Endothelial cell (in vitro differentiated cells): Measurements from ENCODE around the gene SGO2. TPM values are rescaled to one million over a fixed set of nuclear protein-coding genes. Genes with fewer than 3 reads are reported as not detected.

Source experiments
- DNase-seq: peaks from one replicate; pipeline ENCODE4 v3.0.0; 2021; ENCODE audit warnings: low spot score
- H3K27ac Mint-ChIP-seq: one replicate; pipeline ENCODE4 v1.8.0; 2021; ENCODE audit warnings: mixed read lengths, inconsistent platforms; ENCODE audit not compliant: unreplicated experiment
- H3K27me3 Mint-ChIP-seq: one replicate; pipeline ENCODE4 v1.8.0; 2021; ENCODE audit warnings: mild to moderate bottlenecking, moderate library complexity, mixed read lengths, inconsistent platforms; ENCODE audit not compliant: unreplicated experiment
- H3K36me3 Mint-ChIP-seq: one replicate; pipeline ENCODE4 v1.8.0; 2021; ENCODE audit warnings: mild to moderate bottlenecking, low read depth, mixed read lengths, inconsistent platforms; ENCODE audit not compliant: unreplicated experiment
- H3K4me1 Mint-ChIP-seq: one replicate; pipeline ENCODE4 v1.8.0; 2021; ENCODE audit warnings: mild to moderate bottlenecking, mixed read lengths, inconsistent platforms; ENCODE audit not compliant: unreplicated experiment
- H3K4me3 Mint-ChIP-seq: one replicate; pipeline ENCODE4 v1.8.0; 2021; ENCODE audit warnings: mild to moderate bottlenecking, mixed read lengths, inconsistent platforms; ENCODE audit not compliant: unreplicated experiment
- H3K9me3 Mint-ChIP-seq: one replicate; pipeline ENCODE4 v1.8.0; 2021; ENCODE audit warnings: mixed read lengths, inconsistent platforms; ENCODE audit not compliant: unreplicated experiment
- total RNA-seq: library from RNA; stranded (reverse); fragmentation: NEBNext Ultra II Directional; extraction: Animal tissue kit (Norgen Biotek cat#: 25700); gene quantifications from one replicate; pipeline ENCODE4 v1.2.1, GENCODE V29; 2021; ENCODE audit not compliant: unreplicated experiment
- TF ChIP-seq, protein P1 (sequence below): fragments of 200-600 bp; sonication (generic); IDR thresholded peaks from one replicate; pipeline ENCODE4 v1.5.0; 2021; ENCODE audit warnings: antibody characterized with exemption; ENCODE audit not compliant: unreplicated experiment

SGO2 gene
- total RNA-seq, 1 donor from 2014 or later = 10.5 TPM

DNA sequence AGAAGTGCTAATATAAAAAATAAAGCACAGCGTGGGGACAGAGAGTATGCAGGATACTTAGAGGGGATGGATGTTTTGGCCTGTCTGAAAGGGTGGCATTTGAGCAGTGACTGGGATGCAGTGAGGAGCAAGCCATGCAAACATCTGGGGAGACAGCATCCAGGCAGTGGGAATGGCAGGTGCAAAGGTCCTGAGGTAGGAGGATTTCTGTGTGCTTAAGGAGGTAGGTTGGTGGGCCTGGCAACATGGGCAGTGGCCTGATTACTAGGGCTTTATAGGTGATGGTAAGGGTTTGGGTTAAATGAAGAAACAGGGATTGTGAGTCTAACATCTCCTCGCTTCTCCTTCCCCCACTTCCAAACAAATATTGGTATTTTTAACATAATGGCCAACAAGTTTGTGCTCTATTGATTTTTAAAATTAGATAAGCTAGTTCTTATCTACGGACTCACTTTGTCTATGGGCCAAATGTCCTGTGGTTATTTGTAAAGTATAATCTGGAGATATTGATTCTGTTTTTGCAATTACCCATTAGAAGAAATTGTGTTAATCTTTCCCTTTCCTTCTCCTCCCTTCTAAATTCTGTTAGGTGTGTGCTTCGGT, 62.2 kb downstream of the SGO2 start:
- peaks cover 6% of the 10 kb centered on the region for H3K27me3 Mint-ChIP-seq
- no peak overlapping the region for H3K27ac Mint-ChIP-seq
- no peaks in the 10 kb centered on the region for H3K36me3 Mint-ChIP-seq
- DNase-seq = no peak
- TF ChIP-seq, protein P1, sequence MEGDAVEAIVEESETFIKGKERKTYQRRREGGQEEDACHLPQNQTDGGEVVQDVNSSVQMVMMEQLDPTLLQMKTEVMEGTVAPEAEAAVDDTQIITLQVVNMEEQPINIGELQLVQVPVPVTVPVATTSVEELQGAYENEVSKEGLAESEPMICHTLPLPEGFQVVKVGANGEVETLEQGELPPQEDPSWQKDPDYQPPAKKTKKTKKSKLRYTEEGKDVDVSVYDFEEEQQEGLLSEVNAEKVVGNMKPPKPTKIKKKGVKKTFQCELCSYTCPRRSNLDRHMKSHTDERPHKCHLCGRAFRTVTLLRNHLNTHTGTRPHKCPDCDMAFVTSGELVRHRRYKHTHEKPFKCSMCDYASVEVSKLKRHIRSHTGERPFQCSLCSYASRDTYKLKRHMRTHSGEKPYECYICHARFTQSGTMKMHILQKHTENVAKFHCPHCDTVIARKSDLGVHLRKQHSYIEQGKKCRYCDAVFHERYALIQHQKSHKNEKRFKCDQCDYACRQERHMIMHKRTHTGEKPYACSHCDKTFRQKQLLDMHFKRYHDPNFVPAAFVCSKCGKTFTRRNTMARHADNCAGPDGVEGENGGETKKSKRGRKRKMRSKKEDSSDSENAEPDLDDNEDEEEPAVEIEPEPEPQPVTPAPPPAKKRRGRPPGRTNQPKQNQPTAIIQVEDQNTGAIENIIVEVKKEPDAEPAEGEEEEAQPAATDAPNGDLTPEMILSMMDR = no peak
- peaks cover 3% of the 10 kb centered on the region for H3K4me1 Mint-ChIP-seq
- no peak overlapping the region for H3K4me3 Mint-ChIP-seq
- H3K9me3 Mint-ChIP-seq = no peaks in the 10 kb centered on the region

DNA sequence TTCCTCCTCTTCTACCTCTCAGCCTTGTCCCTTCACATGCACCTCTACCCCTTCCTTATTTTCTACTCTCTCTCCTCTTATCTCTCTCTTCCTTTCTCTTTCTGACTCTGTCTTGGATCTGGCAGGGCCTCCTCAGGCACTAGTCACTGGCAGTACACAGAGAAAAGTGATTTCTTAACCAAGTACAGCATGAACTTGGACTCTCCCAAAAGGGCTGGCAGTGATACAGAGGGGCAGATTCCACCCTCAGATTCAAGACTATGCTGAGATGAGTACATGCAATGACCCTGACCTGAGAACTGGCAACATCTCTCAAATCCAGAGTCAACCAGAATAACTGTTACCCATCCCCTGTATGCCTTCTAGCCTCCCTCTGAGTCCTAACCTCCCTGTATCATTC, 64.1 kb downstream of the SGO2 start:
- Mint-ChIP-seq H3K36me3 (no peaks in the 10 kb centered on the region), H3K27ac (no peak overlapping the region), H3K9me3 (no peaks in the 10 kb centered on the region), H3K4me3 (no peak overlapping the region), H3K4me1 (peaks cover 3% of the 10 kb centered on the region), H3K27me3 (peaks cover 6% of the 10 kb centered on the region)
- TF ChIP-seq, protein P1 = no peak
- DNase-seq = no peak

DNA sequence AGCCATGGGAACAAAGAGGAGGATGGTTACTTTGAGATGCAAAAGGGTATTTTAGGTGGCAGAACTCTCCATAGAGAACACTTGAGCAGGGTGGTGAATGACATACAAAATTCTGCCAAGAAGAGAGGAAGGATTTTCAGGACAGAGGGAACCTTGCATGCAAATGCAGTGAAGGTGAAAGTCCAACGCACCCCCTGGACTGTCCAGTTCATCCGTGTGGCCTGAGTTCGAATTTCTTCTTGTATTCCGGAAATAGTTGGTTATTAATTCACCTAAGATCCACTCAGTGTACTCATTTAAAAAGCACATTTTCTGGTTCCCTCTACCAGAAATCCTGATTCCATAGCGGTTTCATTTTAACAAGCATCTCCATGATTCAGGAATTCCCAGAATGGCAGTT, 65.3 kb downstream of the SGO2 start:
- H3K4me1 Mint-ChIP-seq = peaks cover 2% of the 10 kb centered on the region
- no peaks in the 10 kb centered on the region for H3K9me3 Mint-ChIP-seq
- no peak for DNase-seq
- H3K36me3 Mint-ChIP-seq = no peaks in the 10 kb centered on the region
- no peak overlapping the region for H3K4me3 Mint-ChIP-seq
- H3K27me3 Mint-ChIP-seq = peaks cover 4% of the 10 kb centered on the region
- TF ChIP-seq, protein P1 = no peak
- H3K27ac Mint-ChIP-seq = no peak overlapping the region

DNA sequence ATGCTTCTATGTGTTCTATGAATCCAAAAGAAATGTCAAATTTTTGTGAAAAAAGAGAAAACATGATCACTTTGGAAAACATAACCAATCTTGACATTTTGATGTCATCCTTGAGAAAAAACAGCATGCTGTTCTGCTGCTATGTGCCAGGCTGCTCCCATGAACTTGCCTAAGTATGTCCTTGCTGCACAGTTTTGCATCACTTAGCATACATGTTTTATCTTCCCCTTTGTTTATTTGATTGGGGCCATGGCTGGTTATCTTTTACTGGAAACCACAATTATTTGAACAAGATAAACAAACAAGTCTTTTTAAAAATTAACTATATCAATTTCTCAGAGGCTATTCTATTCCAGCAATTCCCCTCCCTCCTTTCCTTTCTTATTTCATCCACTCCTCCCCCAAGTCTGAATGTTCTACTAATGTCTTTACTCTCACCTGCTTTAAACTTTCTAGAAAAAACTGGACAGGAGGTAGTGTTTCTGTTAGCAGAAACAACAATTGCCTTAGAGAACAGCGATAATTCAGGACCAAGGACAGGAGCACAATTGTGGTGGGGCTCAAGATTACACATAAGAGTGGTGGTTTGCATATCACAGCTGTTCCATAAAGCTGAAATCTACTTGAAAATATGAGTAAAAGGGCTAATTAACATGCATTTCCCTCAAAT, 66.5 kb downstream of the SGO2 start:
- Mint-ChIP-seq H3K4me3 (no peak overlapping the region), H3K9me3 (no peaks in the 10 kb centered on the region), H3K27me3 (peaks cover 2% of the 10 kb centered on the region), H3K4me1 (no peaks in the 10 kb centered on the region), H3K36me3 (no peaks in the 10 kb centered on the region), H3K27ac (no peak overlapping the region)
- TF ChIP-seq, protein P1 = no peak
- peak; percentile 17 for DNase-seq

DNA sequence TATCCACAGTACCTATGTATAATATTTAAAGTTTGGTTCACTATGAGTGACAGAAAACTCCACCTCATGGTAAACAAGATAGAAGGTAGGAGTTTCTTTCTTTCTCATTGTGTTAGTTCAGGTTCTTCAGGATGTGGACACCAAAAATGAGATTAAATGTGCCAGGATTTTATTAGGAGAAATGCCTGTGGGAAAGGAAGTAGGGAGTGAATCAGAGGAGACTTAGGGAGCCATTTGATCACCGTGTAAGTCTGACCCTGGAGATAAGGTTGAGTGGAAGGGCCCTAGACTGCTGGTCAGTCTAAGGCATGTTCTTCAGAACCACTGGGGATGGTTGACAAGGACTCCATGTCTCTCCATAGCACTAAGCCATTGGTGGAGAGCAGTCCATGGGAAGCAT, 67.9 kb downstream of the SGO2 start:
- H3K36me3 Mint-ChIP-seq = no peaks in the 10 kb centered on the region
- H3K9me3 Mint-ChIP-seq = no peaks in the 10 kb centered on the region
- H3K4me1 Mint-ChIP-seq = no peaks in the 10 kb centered on the region
- TF ChIP-seq, protein P1 = no peak
- no peak for DNase-seq
- H3K27me3 Mint-ChIP-seq = peaks cover 2% of the 10 kb centered on the region
- H3K4me3 Mint-ChIP-seq = no peak overlapping the region
- H3K27ac Mint-ChIP-seq = no peak overlapping the region
